NCI-H2227 (cell line): ENCODE measurements around the gene ACSBG1.

Experiments
- DNase-seq: peaks from one replicate; lab custom pipeline; 2025; ENCODE audit not compliant: unreplicated experiment; lab: John Stamatoyannopoulos, UW

Gene ACSBG1

DNA sequence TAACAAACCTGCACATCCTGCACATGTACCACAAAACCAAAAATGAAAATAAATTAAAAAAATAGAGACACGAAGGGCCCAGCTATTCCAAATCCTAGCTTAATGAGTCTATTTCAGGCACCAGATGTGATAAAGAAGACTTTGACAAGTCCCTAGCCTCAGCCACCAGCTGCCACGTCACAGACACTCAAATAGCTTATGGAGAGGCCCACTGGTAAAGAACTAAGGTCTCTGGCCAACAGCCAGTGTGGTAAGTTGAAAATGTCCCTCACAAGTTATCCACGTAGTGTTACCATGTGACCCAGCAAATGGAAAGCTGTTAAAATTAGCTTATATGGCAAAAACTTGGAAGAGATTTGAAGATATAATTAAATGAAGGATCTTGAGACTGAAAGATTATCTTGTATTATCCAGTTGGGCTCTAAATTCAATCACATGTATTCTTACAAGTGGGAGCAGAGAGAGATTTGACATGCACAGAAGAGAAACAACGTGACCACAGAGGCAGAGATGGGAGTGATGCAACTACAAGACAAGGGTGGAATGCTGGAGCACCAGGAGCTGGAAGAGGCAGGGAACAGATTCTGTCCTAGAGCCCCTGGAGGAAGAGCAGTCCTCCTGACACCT lies 10.9 kb downstream of the ACSBG1 start:
- no peak for DNase-seq

DNA sequence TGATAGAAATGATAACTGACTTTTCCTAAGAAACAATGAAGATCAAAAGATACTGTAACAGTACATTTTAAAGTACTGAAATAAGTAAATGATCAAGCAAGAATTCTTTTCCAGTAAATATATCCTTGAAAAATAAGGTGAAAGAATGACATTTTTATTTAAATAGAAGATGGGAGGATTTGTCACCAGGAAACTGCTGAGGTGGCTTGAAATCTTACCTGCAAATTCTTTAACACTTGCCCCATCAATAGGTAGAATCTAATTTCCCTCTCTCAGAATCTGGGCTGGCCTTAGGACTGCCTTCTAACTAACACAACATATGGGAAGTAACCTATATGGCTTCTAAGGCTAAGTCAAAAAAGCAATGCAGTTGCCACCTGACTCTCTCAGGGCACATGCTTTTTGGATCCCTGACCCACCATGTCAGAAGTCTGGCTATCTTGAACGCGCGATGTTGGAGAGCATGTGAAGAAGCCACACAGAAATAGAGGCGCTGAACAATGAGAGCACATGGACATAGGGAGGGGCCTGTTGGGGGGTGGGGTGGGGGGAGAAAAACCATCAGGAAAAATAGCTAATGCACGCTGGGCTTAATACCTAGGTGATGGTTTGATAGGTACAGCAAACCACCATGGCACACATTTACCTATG lies 11.5 kb downstream of the ACSBG1 start:
- no peak for DNase-seq

DNA sequence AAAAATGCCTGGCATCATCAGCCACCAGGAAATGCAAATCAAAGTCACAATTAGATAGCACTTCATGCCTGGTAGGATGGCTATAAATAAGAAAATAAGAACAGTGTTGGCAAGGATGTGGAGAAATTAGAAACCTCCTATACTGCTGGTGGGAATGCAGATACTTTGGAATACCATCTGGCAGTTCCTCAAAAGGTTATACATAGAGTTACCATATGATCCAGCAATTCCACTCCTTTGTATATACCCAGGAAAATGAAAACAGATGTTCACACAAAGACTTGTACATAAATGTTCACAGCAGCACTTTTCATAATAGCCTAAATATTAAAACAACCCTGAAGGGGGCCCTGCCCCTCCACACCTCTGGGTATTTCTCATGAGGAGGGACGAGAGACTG lies 13.7 kb downstream of the ACSBG1 start:
- no peak for DNase-seq

DNA sequence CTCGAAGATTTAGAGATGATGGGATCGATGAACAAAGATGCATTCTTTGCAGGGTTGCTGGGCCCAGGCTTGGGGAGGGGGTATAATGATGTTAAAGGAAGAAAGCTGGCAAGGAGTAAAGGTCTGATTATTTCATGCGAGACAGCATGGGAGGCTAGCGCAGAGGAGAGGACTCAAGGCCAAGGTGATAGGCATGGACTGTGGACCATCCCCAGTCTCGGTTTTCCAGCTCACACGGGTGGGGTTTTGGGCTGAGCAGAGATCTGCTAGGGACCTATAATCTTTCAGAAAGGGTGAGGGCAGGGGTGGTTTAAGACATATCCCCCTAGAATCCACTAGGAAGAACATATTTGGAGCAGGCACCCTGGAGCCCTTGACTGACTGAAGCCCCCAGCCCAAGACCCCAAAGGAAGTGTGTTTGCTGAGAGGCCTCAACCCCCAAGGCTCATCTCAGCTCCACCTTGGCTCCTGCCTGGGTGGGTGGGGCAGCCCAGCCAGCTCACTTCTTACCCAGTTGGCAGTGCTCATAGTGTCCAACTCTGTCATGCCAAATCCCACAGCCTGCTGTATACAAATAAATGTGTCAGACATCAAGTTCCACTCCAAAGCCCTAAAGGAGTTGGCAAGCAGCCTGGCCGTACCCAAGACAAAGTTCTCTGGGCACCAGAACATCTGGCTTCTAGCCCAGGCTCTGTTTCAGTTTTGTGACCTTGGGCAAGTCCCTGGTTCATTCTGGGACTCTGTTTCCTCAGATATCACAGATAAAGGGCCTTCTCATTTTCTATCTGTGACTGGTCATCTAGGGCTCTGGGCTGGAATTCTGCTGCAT lies 17.9 kb downstream of the ACSBG1 start:
- DNase-seq: no peak

DNA sequence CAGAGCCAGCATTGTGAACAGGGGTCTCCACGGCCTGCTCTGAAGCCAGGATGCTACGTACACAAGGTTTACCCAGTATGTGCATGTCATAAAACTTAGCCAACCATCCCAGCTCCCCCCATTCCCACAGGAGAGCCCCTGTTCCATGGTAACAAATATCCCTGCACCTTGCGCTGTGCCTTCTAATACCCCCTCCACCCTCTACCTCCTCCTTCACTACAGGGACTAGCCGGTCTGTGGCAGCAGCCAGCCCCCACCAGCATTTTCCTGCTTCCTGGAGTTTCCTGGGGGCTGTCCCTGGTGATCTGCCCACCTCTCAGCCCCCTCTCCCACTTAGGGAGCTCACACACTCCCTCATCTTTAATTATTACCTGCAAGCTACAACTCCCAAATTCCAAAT lies 20.4 kb downstream of the ACSBG1 start:
- DNase-seq: no peak

DNA sequence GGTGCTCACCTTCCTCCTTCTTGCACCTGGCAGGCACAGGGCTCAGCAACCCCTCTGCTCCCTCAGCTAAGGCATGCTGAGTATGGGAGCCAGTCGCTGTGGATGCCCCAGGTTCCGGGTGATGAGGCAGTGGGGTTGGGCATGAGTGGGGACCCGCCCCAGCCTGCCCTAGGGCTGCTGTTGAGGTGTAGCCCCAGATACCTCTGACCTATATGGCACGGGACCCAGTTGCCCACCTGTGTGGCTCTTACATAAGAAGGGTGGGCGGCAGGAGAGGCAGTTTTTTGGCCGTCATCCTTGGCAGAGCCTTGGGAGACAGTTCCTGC lies 21.0 kb downstream of the ACSBG1 start:
- no peak for DNase-seq

DNA sequence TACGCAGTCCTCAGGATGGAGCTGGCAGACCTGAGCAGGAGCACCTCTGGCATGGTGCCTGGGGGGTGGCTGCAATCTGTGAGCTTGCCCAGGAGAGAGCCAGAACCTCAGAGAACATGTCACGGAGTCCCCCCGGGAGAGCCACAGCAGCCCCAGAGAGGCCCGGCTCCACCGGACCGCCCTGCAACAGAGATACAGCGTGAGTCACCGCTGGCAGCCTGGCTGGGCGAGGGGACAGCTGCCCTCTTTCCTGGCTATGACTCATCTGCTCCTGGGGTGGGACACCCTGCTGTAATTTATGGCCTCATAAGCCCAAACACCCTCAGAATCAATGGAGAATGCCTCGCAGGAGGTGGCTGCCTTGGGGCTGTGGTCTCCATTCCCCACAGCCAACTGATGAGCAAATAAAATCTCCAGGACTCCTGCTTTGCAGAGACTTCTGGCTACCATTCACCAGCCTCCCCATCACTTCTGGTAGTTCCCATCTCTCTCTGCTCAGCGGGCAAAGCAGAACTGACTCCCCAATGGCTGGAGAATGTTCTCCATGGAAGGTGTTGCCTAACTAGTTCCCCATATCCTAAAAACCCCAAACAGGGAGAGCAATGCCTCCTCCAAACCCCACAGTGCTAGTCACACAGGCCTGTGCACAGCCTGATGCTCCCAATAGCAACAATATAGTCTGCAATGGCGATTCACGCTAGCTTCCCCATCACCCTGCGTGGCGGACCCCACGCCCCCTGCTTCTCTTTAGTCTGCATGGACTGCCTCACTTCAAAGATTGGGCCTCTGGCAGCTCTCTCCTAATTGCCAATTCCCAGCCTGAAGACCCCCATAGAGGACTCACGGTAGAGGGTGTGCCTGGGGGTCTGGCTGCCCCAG lies 21.6 kb downstream of the ACSBG1 start:
- DNase-seq: no peak

DNA sequence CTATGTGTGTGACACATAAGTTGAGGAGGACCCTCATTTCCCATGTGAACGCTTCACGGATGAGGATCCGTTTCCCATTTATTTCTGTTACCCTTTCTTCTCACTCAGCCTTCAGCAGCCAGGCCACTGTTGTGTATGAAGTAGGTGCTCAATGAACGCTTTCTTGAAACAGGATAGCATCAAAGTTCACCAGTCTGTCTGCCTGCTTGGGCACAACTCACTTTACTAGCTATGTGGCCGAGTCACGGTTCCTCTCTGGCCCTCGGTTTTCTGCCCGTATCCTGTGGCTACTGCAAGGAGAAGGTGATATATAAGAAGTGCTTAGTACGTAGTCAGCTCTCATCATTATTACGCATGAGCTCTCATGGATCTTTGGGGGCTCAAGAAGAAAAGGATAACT lies 22.4 kb downstream of the ACSBG1 start:
- no peak for DNase-seq

DNA sequence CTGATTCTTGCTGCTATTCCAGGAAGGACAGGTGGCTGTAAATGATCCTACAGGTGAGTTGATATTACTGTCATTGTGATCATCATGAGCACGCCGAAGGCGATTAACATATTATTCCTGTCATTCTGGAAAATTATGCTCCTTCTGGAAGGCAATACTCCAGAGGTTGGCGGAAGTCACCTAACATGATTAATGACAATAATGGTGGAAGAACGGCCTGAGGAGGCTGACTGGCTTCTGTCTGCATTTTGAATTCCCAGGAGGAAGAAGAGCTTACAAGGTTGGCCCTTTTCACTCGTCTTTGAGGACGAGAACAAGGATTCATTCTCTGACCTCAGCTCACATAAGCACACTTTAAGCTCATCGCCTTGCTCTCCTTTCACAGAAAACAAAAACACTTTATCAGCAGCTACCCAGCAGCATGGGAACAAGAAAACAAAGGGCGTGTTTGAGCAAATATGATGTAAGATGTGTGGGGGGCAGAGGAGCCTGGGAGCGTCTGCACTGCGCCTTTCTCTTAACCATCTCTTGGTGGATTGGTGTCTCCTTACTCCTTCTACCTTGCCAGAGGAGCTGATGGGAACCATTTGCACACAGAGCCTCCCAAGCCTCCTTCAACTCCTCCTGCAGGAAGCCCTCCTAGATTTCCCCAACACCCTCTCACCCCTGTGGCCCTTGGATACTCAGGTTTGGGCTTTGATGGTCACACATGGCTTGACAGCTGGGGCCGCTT lies 23.0 kb downstream of the ACSBG1 start:
- no peak for DNase-seq

DNA sequence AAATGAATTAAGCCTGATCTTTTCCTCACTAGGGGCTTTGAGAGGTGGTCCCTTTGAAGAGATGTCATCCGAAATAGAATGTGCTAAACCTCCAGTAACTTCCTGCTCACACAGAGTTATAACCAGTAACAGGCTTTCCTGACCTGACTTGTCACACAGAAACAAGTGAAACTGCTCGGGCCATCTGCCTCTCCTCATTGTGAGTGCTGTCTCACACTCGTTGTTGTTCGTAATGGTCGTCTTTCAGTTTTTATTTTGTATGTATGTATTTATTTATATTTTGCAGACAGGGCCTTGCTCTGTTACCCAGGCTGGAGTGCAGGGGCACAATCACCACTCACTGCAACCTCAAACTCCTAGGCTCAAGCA lies 24.0 kb downstream of the ACSBG1 start:
- no peak for DNase-seq

DNA sequence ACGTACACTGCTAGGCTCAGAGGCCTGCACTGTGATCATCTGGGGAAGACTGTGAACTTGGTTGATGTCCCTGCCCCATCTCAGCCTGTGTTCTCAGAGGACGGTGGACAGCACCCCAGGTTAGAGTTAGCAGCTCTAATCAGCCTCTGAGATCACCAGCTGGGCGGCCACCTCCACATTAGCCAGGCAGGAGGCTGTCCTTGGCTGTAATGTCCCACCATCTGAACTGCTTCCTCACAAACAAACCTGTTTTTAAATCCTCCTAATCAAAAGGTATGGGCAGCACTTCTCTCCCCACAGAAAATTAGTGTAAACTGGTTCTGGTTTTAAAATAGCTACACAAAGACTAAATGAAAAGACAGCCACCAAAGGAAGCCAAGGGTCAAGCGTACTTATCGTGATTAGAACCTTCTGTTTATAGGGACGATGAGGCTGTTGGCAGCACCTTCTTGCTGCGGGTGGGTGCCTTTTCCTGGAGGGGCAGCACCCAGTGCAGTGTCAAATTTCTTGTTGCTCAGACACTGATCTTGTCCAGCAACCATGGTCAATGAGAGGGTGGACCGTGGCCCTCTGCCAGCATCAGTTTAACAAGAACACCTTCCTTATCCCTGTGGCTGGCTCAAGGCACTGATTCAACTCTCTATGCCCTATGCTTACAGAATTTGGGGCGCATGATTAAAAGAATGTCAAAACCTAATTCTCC lies 24.6 kb downstream of the ACSBG1 start:
- peak; percentile 3 for DNase-seq

DNA sequence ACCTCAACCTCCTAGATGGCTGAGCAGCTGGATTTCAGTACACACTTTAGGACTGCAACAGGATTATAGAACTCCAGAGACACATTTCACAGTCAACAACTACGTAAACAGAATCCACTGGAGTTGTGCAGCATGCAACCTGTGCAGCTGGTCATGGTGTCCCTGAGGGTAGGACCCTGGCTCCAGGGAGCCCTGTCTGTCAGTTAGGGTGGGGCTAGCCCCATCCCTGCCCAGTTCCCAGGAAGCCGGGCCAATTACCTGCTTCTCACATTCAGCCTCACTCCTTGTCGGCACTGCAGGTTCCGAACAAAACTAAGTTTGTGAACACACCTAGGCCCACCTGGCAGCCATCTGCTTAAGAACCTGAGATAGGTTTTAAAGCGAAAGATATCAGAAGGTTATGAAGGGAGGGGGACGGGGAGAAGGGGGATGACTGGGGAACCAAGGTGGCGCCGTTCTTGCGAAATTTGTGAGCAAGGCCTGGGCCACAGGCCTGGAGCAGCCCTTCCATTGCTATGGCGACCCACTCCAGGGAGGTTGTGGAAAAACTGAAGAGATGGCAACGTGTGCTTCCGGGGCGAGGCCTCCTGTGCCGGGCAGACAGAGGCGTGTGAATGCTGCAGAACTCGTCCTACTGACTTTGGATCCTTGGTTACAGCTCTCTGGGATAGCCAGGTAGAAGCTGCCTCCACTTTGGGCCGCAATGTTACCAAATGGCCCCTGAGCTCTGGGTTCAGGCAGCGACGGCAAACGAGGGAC lies 25.3 kb downstream of the ACSBG1 start:
- DNase-seq: no peak

DNA sequence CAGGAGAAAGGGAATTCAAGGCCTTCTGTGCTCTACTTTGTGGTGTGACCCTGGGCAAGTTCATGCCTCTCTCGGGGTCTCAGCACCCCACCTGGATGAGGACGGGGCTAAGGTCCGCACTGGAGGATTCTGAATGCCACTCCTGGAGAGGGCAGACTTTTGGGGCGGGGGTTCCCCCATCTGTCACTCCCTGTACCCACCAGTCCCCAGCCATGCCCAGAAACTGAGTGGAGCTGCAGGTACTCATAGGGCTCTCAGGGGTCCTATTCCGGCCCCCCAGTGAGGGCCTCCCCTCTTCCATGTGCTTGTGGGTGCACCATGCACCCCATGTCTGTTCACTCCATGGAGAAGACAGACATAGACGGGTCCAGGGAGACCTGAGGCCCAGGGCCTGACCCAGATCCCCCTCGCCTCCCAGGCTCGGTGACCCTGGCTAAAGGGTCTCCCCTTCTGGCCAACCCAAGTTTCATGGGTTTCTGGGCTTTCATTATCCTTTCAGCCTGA lies 26.0 kb downstream of the ACSBG1 start:
- no peak for DNase-seq

DNA sequence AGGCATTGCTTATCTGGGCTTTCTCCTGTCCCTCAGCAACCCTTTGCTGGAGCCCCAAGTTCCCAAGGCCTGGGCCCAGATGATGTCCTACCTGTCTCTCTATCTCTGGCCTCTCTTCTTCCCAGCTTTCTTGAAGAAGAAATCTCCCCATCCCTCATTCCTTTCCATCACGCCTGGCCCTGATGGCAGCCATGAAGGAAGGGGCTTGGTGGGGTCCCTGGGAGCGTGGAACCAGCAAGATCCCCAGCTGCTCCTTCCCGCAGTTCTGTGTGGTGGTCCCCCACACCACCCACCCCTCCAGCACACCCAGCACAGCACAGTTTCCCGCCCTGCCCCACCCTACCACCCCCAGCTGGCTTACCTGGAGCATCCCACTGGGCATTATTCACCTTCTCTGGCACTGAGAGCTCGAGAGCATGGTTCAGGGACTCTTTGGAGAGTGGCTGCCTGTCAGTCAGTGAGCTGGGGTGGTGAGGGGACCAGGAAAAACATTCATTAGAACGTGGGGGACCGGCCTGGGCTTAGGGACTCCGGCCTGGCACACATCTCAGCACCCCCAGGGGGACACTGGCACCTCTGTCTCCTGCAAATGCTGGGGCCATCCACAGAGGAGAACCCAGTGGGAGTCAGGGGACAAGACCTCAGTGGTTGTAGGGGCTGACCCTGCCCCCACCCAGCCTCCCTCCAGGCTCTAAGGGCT lies 26.6 kb downstream of the ACSBG1 start:
- no peak for DNase-seq

DNA sequence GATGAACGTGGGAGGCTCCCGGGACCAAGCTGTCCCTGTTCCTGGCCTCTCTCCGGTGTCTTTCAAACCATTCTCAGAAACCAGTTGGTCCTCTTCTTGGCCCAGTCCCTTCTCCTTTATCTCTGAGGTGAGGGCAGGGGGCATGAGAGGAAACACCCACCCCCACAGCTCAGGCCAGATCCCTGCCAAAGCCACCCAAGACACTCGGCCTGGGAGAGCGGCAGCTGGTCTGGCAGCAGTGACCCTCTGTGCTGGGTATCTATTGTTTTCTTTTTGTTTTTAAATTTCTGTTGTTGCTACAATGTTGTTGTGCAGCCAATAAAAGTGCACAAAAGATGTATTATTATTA lies 27.3 kb downstream of the ACSBG1 start:
- no peak for DNase-seq

DNA sequence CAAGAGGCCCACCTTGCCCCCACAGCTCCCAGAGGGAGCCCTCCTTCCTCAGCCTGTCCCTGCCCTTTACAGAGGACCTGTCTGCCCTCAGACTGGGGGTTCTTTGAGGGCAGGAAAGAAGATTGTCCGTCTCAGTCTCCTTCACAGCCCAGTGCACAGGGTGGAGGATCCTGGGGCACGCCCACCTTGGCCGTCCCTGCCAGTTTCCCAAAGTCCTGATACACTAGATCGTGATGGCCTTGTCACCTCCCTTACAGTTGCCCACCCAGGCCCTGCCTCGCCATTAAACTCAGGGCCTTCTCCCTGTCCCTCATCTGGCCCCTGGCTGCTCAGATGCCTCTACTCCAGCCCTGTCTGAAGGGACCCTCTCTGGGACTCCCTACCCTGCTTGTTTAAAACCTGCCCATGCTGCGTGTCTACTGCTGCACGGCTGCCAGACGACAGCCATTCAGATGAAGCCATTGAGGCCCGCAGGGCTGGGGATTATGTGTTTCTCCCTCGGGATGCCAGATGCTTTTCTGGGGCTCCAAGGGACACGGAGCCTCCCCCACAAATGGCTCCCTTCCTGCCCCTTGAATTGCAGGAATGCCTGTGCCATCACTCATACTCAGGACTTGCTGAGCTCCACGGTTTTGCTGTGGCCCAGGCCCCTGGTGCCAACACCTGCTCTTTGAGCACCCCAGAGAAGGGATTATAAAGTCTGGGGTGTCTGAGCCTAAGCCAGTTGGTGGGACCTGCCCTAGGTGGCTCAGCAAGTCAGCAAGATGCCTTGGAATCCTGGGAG lies 27.8 kb downstream of the ACSBG1 start:
- DNase-seq: no peak

DNA sequence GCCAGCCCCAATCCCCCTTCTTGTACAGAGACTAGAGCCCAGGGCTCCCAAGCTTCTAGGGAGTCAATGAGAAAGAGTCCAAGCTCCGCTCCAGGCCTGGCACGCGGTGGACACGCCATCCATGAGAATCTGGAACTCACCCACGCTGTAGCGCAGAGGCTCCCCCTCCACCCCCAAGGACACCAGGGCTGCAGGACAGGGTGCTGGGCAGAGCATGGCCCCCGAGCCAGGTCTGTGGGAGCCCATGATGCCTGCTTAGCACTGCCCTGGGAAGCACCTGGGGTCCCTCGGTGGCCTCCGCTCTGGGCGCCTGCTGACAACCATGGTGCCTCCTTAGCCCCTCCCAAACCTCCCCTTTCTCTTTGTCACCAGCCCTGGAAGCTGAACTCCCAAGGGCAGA lies 28.5 kb downstream of the ACSBG1 start:
- DNase-seq: no peak

DNA sequence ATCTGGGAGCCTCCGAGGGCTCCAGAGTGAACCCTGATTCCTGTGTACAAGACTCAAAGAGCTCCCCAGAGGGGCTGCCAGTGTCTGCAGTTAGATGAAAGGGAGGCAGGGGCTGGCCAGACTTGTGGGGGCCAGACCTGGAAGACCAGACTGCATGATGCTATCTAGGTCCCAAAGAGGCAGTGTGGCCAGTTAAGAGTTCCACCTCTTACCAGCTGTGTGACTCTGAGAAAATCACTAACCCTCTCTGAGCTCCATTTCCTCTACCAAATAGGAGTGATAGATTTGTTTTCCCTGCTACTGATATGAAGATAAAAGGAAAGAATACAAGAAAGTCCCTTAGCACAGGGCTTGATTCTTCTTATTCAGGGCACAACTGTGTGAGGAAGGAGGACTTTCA lies 29.0 kb downstream of the ACSBG1 start:
- no peak for DNase-seq
